ENCODE measurements around the gene OTUD6A. TPM values are rescaled to one million over a fixed set of nuclear protein-coding genes. Genes with fewer than 3 reads are reported as not detected.

Gene OTUD6A
- polyA plus RNA-seq, 3 donors, result not detected

GRCh38 chrX:70079870-70080269 lies 17.6 kb downstream of the OTUD6A start:
- 100% methylated on average over 1 of the region's 3 CpGs for WGBS (ENCODE audit: insufficient coverage)
- H3K36me3 ChIP-seq (replicated peaks in 1 of 2; ENCODE audit: control insufficient read depth in 1 of 2, insufficient read depth in 2 of 2, low read length in 2 of 2), result no peaks in the 10 kb centered on the region
- no peaks in the 10 kb centered on the region for H3K9me3 ChIP-seq (replicated peaks in 1 of 2; ENCODE audit: control insufficient read depth in 1 of 2, insufficient read depth in 1 of 2, low read length in 2 of 2)
- TF ChIP-seq CTCF (IDR thresholded peaks at IDR 0.05), result no peak
- H4K20me1 ChIP-seq (ENCODE audit: insufficient read depth, low read length), result no peaks in the 10 kb centered on the region
- no peak overlapping the region for H3K4me3 Mint-ChIP-seq
- H3K27ac Mint-ChIP-seq, result no peak overlapping the region
- intact Hi-C loops (cut with micrococcal nuclease), result no loop called here
- H3K4me1 Mint-ChIP-seq, result no peaks in the 10 kb centered on the region
- H3K4me1 ChIP-seq (ENCODE audit: control insufficient read depth in 1 of 2, insufficient read depth in 2 of 2, low read length in 2 of 2), result no peaks in the 10 kb centered on the region
- no peak overlapping the region for H3K27ac ChIP-seq (ENCODE audit: low read depth in 1 of 2, low read length in 2 of 2)
- H3K36me3 Mint-ChIP-seq, result no peaks in the 10 kb centered on the region
- H3K4me3 ChIP-seq (replicated peaks in 1 of 3; ENCODE audit: low read depth in 2 of 3, low read length in 3 of 3), result no peak overlapping the region
- H3K27me3 Mint-ChIP-seq (ENCODE audit: low read depth in 3 of 3), result peaks cover 0 to 15% (median 2%) of the 10 kb centered on the region in 3 donors
- no peak overlapping the region for H3K9ac ChIP-seq (ENCODE audit: insufficient read depth, low read length, poor library complexity, severe bottlenecking)
- H3K27me3 ChIP-seq (ENCODE audit: control insufficient read depth in 2 of 2, insufficient read depth in 2 of 2, low read length in 2 of 2), result no peaks in the 10 kb centered on the region
- no peak overlapping the region for H3K4me2 ChIP-seq (replicated peaks; ENCODE audit: extremely low read depth, low read length, poor library complexity, severe bottlenecking)
- H3K9me3 Mint-ChIP-seq, result peaks cover 0 to 6% (median 4%) of the 10 kb centered on the region in 7 donors
- no peak overlapping the region for H2AFZ ChIP-seq (ENCODE audit: insufficient read depth, low read depth, low read length, poor library complexity, severe bottlenecking)
- DNase-seq, result no peak
- H3K79me2 ChIP-seq (ENCODE audit: insufficient read depth, low read length), result no peaks in the 10 kb centered on the region

- Histone ChIP-seq H3K4me1 (ENCODE audit: control insufficient read depth in 1 of 2, insufficient read depth in 2 of 2, low read length in 2 of 2) (no peaks in the 10 kb centered on the region), H3K36me3 (replicated peaks in 1 of 2; ENCODE audit: control insufficient read depth in 1 of 2, insufficient read depth in 2 of 2, low read length in 2 of 2) (no peaks in the 10 kb centered on the region), H3K27ac (ENCODE audit: low read depth in 1 of 2, low read length in 2 of 2) (no peak overlapping the region), H2AFZ (ENCODE audit: insufficient read depth, low read depth, low read length, poor library complexity, severe bottlenecking) (no peak overlapping the region), H3K79me2 (ENCODE audit: insufficient read depth, low read length) (no peaks in the 10 kb centered on the region), H3K4me3 (replicated peaks in 1 of 3; ENCODE audit: low read depth in 2 of 3, low read length in 3 of 3) (no peak overlapping the region), H4K20me1 (ENCODE audit: insufficient read depth, low read length) (no peaks in the 10 kb centered on the region), H3K9me3 (replicated peaks in 1 of 2; ENCODE audit: control insufficient read depth in 1 of 2, insufficient read depth in 1 of 2, low read length in 2 of 2) (no peaks in the 10 kb centered on the region), H3K4me2 (replicated peaks; ENCODE audit: extremely low read depth, low read length, poor library complexity, severe bottlenecking) (no peak overlapping the region), H3K9ac (ENCODE audit: insufficient read depth, low read length, poor library complexity, severe bottlenecking) (no peak overlapping the region), H3K27me3 (ENCODE audit: control insufficient read depth in 2 of 2, insufficient read depth in 2 of 2, low read length in 2 of 2) (no peaks in the 10 kb centered on the region)
- Mint-ChIP-seq H3K27me3 (ENCODE audit: low read depth in 3 of 3) (peaks cover 1 to 14% (median 1%) of the 10 kb centered on the region in 3 donors), H3K36me3 (no peaks in the 10 kb centered on the region), H3K4me3 (no peak overlapping the region), H3K9me3 (peaks cover 0 to 4% (median 0%) of the 10 kb centered on the region in 7 donors), H3K4me1 (no peaks in the 10 kb centered on the region), H3K27ac (no peak overlapping the region)
- intact Hi-C loops (cut with micrococcal nuclease), result no loop called here
- no peak for DNase-seq
- WGBS (ENCODE audit: insufficient coverage), result 100% methylated on average over 1 of the region's 4 CpGs
- TF ChIP-seq CTCF (IDR thresholded peaks at IDR 0.05), result no peak
These were observed 20.5 kb downstream of the OTUD6A start for GRCh38 chrX:70082723-70083122.
